ENCODE results near the gene PRKG1. TPM values are rescaled to one million over a fixed set of nuclear protein-coding genes. Genes with fewer than 3 reads are reported as not detected.
"Not testable (repeated sequence)": the region's sequence is repeated elsewhere in the genome, so short reads cannot be mapped to it uniquely, and the experiment has no call there.

Gene PRKG1
- total RNA-seq, 4 donors from 2014 or later = 1.2 to 6.5 (median 2.7) TPM

DNA sequence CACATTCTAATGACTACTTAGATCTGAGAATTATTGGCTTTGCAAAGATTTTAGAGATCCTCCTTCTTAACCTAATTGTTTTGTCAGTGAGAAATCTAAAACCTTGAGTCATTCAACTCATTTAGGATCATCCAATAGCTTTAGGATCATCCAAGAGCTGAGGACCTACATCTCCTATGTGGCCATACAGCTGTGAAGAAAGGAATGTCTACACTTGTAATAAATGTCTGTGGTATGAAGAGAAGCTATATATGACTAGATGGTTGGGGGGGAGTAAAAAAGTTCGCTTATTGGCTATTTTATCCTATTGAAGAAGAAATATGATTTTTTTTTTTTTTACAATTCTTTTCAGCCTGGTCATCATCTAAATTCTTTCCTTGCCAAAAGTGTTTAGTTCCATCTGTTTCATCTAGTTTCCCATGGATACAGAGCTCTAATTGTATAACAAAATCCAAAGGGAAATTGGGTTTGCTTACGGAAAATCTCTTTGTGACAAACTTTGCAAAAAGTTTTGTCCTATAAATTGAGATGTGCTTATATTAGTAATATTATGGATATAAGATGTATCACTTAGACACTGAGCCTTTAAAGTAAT lies 196.7 kb downstream of the PRKG1 start:
- TF ChIP-seq, protein P1, sequence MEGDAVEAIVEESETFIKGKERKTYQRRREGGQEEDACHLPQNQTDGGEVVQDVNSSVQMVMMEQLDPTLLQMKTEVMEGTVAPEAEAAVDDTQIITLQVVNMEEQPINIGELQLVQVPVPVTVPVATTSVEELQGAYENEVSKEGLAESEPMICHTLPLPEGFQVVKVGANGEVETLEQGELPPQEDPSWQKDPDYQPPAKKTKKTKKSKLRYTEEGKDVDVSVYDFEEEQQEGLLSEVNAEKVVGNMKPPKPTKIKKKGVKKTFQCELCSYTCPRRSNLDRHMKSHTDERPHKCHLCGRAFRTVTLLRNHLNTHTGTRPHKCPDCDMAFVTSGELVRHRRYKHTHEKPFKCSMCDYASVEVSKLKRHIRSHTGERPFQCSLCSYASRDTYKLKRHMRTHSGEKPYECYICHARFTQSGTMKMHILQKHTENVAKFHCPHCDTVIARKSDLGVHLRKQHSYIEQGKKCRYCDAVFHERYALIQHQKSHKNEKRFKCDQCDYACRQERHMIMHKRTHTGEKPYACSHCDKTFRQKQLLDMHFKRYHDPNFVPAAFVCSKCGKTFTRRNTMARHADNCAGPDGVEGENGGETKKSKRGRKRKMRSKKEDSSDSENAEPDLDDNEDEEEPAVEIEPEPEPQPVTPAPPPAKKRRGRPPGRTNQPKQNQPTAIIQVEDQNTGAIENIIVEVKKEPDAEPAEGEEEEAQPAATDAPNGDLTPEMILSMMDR (IDR thresholded peaks at IDR 0.05) = no peak
- WGBS = 72% methylated on average over 2 of the region's 2 CpGs
- Histone ChIP-seq H3K4me3 (no peak overlapping the region), H3K9me3 (no peaks in the 10 kb centered on the region), H3K27ac (no peak overlapping the region), H3K4me1 (no peaks in the 10 kb centered on the region), H3K27me3 (no peaks in the 10 kb centered on the region), H3K36me3 (no peaks in the 10 kb centered on the region)
- DNase-seq (ENCODE audit: low spot score in 2 of 2) = no peak

DNA sequence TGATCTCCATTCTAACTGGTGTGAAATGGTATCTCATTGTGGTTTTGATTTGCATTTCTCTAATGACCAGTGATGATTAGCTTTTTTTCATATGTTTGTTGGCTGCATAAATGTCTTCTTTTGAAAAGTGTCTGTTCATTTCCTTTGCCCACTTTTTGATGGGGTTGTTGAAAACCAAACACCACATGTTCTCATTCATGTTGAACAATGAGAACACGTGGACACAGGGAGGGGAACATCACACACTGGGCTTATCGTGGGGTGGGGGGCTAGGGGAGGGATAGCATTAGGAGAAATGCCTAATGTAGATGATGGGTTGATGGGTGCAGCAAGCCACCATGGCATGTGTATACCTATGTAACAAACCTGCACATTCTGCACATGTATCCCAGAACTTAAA lies 197.8 kb downstream of the PRKG1 start:
- not testable (repeated sequence) for H3K27ac ChIP-seq; H3K36me3 ChIP-seq; H3K4me3 ChIP-seq; DNase-seq (ENCODE audit: low spot score in 2 of 2); H3K4me1 ChIP-seq; H3K27me3 ChIP-seq; H3K9me3 ChIP-seq
- 67% methylated on average over 2 of the region's 2 CpGs for WGBS

GRCh38 chr10:51272555-51272954 lies 198.3 kb downstream of the PRKG1 start:
- 24% methylated on average over 1 of the region's 1 CpG for WGBS
- TF ChIP-seq POLR2A (IDR thresholded peaks at IDR 0.05) = no peak
- no peak for TF ChIP-seq POLR2AphosphoS5 (IDR thresholded peaks at IDR 0.05)
- TF ChIP-seq, protein P1 (IDR thresholded peaks at IDR 0.05) = no peak
- TF ChIP-seq EP300 (IDR thresholded peaks at IDR 0.05) = no peak

GRCh38 chr10:51273574-51273973 lies 199.3 kb downstream of the PRKG1 start:
- no peaks in the 10 kb centered on the region for H3K4me1 ChIP-seq
- H3K9me3 ChIP-seq = peaks cover 3% of the 10 kb centered on the region
- no peak for DNase-seq (ENCODE audit: low spot score in 2 of 2)
- H3K36me3 ChIP-seq = no peaks in the 10 kb centered on the region
- H3K27me3 ChIP-seq = no peaks in the 10 kb centered on the region
- H3K27ac ChIP-seq = no peak overlapping the region
- no peak overlapping the region for H3K4me3 ChIP-seq
- 79% methylated on average over 5 of the region's 5 CpGs for whole genome bisulfite sequencing
- no peak for TF ChIP-seq POLR2A (IDR thresholded peaks at IDR 0.05)
- TF ChIP-seq EP300 (IDR thresholded peaks at IDR 0.05) = no peak
- no peak for TF ChIP-seq POLR2AphosphoS5 (IDR thresholded peaks at IDR 0.05)
- TF ChIP-seq, protein P1 (IDR thresholded peaks at IDR 0.05) = no peak

More at GRCh38 chr10:51272555-51272954, 198.3 kb downstream of the PRKG1 start:
- H3K27ac ChIP-seq = no peak overlapping the region
- no peak overlapping the region for H3K4me3 ChIP-seq
- H3K27me3 ChIP-seq = no peaks in the 10 kb centered on the region
- H3K9me3 ChIP-seq = peaks cover 3% of the 10 kb centered on the region
- no peaks in the 10 kb centered on the region for H3K36me3 ChIP-seq
- H3K4me1 ChIP-seq = no peaks in the 10 kb centered on the region
- no peak for DNase-seq (ENCODE audit: low spot score in 2 of 2)

GRCh38 chr10:51276097-51276496 lies 201.8 kb downstream of the PRKG1 start:
- DNase-seq (ENCODE audit: low spot score in 2 of 2); H3K27ac ChIP-seq; H3K9me3 ChIP-seq; H3K36me3 ChIP-seq; H3K4me3 ChIP-seq; H3K4me1 ChIP-seq; H3K27me3 ChIP-seq: not testable (repeated sequence)
- 98% methylated on average over 6 of the region's 6 CpGs for WGBS

- H3K27me3 ChIP-seq; DNase-seq (ENCODE audit: low spot score in 2 of 2); H3K9me3 ChIP-seq; H3K4me3 ChIP-seq; H3K36me3 ChIP-seq; H3K27ac ChIP-seq; H3K4me1 ChIP-seq: not testable (repeated sequence)
- WGBS = 50% methylated on average over 1 of the region's 5 CpGs
These were observed 207.1 kb downstream of the PRKG1 start for GRCh38 chr10:51281387-51281786.

GRCh38 chr10:51285601-51286000 lies 211.3 kb downstream of the PRKG1 start:
- TF ChIP-seq EP300 (IDR thresholded peaks at IDR 0.05) (no peak), POLR2A (IDR thresholded peaks at IDR 0.05) (no peak), POLR2AphosphoS5 (IDR thresholded peaks at IDR 0.05) (no peak)
- TF ChIP-seq, protein P1 (IDR thresholded peaks at IDR 0.05) = no peak
- H3K36me3 ChIP-seq = no peaks in the 10 kb centered on the region
- H3K27ac ChIP-seq = no peak overlapping the region
- no peak for DNase-seq (ENCODE audit: low spot score in 2 of 2)
- no peak overlapping the region for H3K4me3 ChIP-seq
- no peaks in the 10 kb centered on the region for H3K9me3 ChIP-seq
- no peaks in the 10 kb centered on the region for H3K27me3 ChIP-seq
- WGBS = 95% methylated on average over 3 of the region's 3 CpGs
- H3K4me1 ChIP-seq = no peaks in the 10 kb centered on the region
